H1 (cell line): Measurements from ENCODE around the gene NFKBIE. TPM values are rescaled to one million over a fixed set of nuclear protein-coding genes. Genes with fewer than 3 reads are reported as not detected.
A peak's percentile ranks its signal among the peaks of the same experiment; 100 is the strongest.

Source experiments
- BCL11A ChIP-seq, 2 experiments: IDR thresholded peaks; one replicate each; pipeline ENCODE4 v1.6.1; 2011; ENCODE audit warnings: low read depth in 2 of 2, low read length in 2 of 2, mild to moderate bottlenecking in 2 of 2
- CEBPB ChIP-seq: IDR thresholded peaks from 2 replicates; pipeline ENCODE4 v1.6.1; 2012; ENCODE audit warnings: low read depth, low read length
- CREB1 ChIP-seq: IDR thresholded peaks from 2 replicates; pipeline ENCODE4 v1.6.1; 2012; ENCODE audit warnings: inconsistent platforms
- E2F6 ChIP-seq: IDR thresholded peaks from 2 replicates; pipeline ENCODE4 v1.6.1; 2012; ENCODE audit warnings: inconsistent platforms
- EP300 ChIP-seq, 2 experiments: IDR thresholded peaks; 1 replicate in 1 of 2; 2 replicates in 1 of 2; pipeline ENCODE4 v1.6.1; 2011 to 2012; ENCODE audit warnings: low read depth in 2 of 2, low read length in 2 of 2, mild to moderate bottlenecking in 2 of 2, borderline replicate concordance in 1 of 2, inconsistent platforms in 1 of 2, moderate library complexity in 1 of 2
- FOSL1 ChIP-seq: IDR thresholded peaks from 2 replicates; pipeline ENCODE4 v1.6.1; 2011; ENCODE audit warnings: mild to moderate bottlenecking, low read depth, low read length, moderate library complexity; ENCODE audit not compliant: insufficient read depth
- GABPA ChIP-seq: IDR thresholded peaks from 2 replicates; pipeline ENCODE4 v1.6.1; 2011; ENCODE audit warnings: mild to moderate bottlenecking, low read length, moderate library complexity, borderline replicate concordance; ENCODE audit not compliant: insufficient read depth
- JUND ChIP-seq: IDR thresholded peaks from 2 replicates; pipeline ENCODE4 v1.6.1; 2011; ENCODE audit warnings: mild to moderate bottlenecking, improper control_type of control experiment, low read length
- KDM5A ChIP-seq: fragments of 200-600 bp; IDR thresholded peaks from 2 replicates; pipeline ENCODE4 v1.7.1; 2012; ENCODE audit warnings: mild to moderate bottlenecking, low read length, inconsistent platforms, mixed read lengths
- NANOG ChIP-seq: IDR thresholded peaks from 2 replicates; pipeline ENCODE4 v1.6.1; 2011; ENCODE audit warnings: low read length, low read depth, mild to moderate bottlenecking, inconsistent platforms; ENCODE audit not compliant: insufficient read depth, poor library complexity, severe bottlenecking
- PHF8 ChIP-seq: fragments of 200-600 bp; sonication (generic); conservative IDR thresholded peaks from 2 replicates; pipeline ENCODE4 v1.7.1; 2012; ENCODE audit warnings: low read depth, mild to moderate bottlenecking, inconsistent platforms, low read length, moderate library complexity
- RAD21 ChIP-seq, 2 experiments: IDR thresholded peaks in 1 of 2; conservative IDR thresholded peaks in 1 of 2; 2 replicates each; pipeline ENCODE4 v1.6.1; 2011; ENCODE audit warnings: low read depth in 2 of 2, low read length in 2 of 2, improper control_type of control experiment in 1 of 2, inconsistent platforms in 1 of 2, mild to moderate bottlenecking in 1 of 2, moderate library complexity in 1 of 2
- RBBP5 ChIP-seq: IDR thresholded peaks from 2 replicates; pipeline ENCODE4 v1.7.1; 2012; ENCODE audit warnings: low read depth, mild to moderate bottlenecking, inconsistent platforms, low read length, moderate library complexity, borderline replicate concordance
- RXRA ChIP-seq: IDR thresholded peaks from 2 replicates; pipeline ENCODE4 v1.6.1; 2011; ENCODE audit warnings: low read depth, mild to moderate bottlenecking, low read length, moderate library complexity; ENCODE audit not compliant: insufficient read depth
- SIN3A ChIP-seq, 2 experiments: IDR thresholded peaks in 1 of 2; conservative IDR thresholded peaks in 1 of 2; 2 replicates each; pipeline ENCODE4 v1.6.1; 2011 to 2012; ENCODE audit warnings: low read length in 2 of 2, improper control_type of control experiment in 1 of 2, low read depth in 1 of 2, mild to moderate bottlenecking in 1 of 2
- TAF1 ChIP-seq: IDR thresholded peaks from 2 replicates; pipeline ENCODE4 v1.6.1; 2011; ENCODE audit warnings: mild to moderate bottlenecking, low read depth, low read length
- TAF7 ChIP-seq: optimal IDR thresholded peaks from 2 replicates; pipeline ENCODE3; 2011; ENCODE audit warnings: low read depth, mild to moderate bottlenecking, inconsistent platforms, low read length, moderate library complexity, borderline replicate concordance
- TBP ChIP-seq: IDR thresholded peaks from 2 replicates; pipeline ENCODE4 v1.6.1; 2011; ENCODE audit warnings: low read depth, low read length, improper control_type of control experiment
- TCF12 ChIP-seq: IDR thresholded peaks from 2 replicates; pipeline ENCODE4 v1.6.1; 2011; ENCODE audit warnings: low read depth, mild to moderate bottlenecking, low read length
- TEAD4 ChIP-seq: IDR thresholded peaks from 2 replicates; pipeline ENCODE4 v1.6.1; 2012; ENCODE audit warnings: low read depth, low read length, inconsistent platforms, mixed read lengths
- YY1 ChIP-seq: IDR thresholded peaks from 2 replicates; pipeline ENCODE4 v1.6.1; 2011; ENCODE audit warnings: low read depth, mild to moderate bottlenecking, low read length
- polyA plus RNA-seq, 7 experiments: library from polyadenylated mRNA; depleted of rRNA in 3 of 7; stranded (reverse) in 5 of 7; unstranded in 2 of 7; fragments of >200 nt in 5 of 7; fragments of 200-250 nt in 2 of 7; gene quantifications; 1 replicate in 5 of 7; 2 replicates in 1 of 7; 4 replicates in 1 of 7; pipeline versions ENCODE4 v1.2.1 to v1.2.3, GENCODE V29; 2011 to 2013; ENCODE audit warnings: missing spikeins in 2 of 7, mixed read lengths in 2 of 7
- total RNA-seq: library from RNA; stranded (reverse); fragmentation: NEBNext Ultra II Directional; extraction: Animal tissue kit (Norgen Biotek cat#: 25700); gene quantifications from 2 replicates; pipeline ENCODE4 v1.2.1, GENCODE V29; 2021
- TF ChIP-seq, protein P1 (sequence below): IDR thresholded peaks from 2 replicates; pipeline ENCODE4 v1.6.1; 2012; ENCODE audit warnings: inconsistent platforms

NFKBIE gene
- total and polyA plus RNA-seq, 2 of the 8 experiments (the other 6 are each of a cell fraction or from before 2014, with no cell fraction given), result 13.5 to 19.2 TPM

DNA sequence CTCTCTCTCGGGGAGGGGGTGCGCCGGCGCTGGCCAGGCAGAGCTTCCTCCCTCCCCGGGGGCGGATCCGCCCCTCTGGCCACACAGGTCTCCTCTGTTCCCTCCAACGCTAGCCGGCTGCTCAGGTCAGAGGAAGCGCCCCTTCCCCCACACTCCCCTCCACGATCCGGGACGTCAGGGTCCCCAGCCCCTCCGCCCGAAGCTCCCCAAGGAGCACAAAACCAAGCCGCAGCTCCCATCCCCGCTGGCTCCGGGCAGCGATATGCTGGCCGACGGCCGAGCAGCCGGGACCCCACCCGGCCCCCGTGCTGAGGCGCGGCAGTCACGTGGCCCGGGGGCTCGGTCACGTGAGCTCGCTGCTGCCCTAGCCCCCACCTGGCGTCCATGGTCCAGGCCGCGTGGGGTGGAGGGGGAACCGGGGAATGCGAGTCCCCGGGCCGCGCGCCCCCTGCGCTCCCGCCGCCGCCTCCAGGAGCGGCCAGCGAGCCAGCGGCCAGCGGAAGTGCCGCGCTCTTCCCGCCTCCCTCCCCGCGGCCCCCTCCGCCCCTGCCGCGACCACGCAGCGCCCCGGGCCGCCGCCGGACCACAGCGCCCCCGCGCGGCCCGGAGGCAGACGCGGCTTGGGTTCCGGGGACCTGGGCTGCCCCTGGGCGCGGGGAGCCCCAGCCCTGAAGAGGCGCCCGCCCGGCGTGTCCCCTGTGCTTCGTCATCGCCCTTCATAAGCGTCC lies 8.2 kb downstream of the NFKBIE start, which contains the start of gene SLC35B2 (continued):
- TF ChIP-seq TAF1 (peak; percentile 97), EP300 (IDR thresholded peaks at IDR 0.05; ENCODE audit: borderline replicate concordance in 1 of 2, low read depth in 2 of 2, low read length in 2 of 2) (peak; percentile 21 to 23; a peak in 2 of 3 replicates), SIN3A (conservative IDR thresholded peaks at IDR 0.05 in 1 of 2, IDR thresholded peaks at IDR 0.05 in 1 of 2; ENCODE audit: low read depth in 1 of 2, low read length in 2 of 2) (peak; percentile 37 to 90; a peak in 2 of 4 replicates), PHF8 (peak; percentile 87), FOSL1 (no peak), E2F6 (peak; percentile 50; the same call in 1 of the 2 replicates), RXRA (no peak), KDM5A (peak; percentile 34; the same call in 1 of the 2 replicates), TEAD4 (peak; percentile 45; the same call in 1 of the 2 replicates), JUND (no peak), TCF12 (no peak), GABPA (no peak), NANOG (no peak), YY1 (peak; percentile 50; the same call in 1 of the 2 replicates), RBBP5 (peak; percentile 53; the same call in 1 of the 2 replicates), TAF7 (peak; percentile 94), TBP (peak; percentile 89), CREB1 (peak; percentile 37; the same call in 1 of the 2 replicates), BCL11A (IDR thresholded peaks at IDR 0.05; ENCODE audit: low read depth in 2 of 2, low read length in 2 of 2) (no peak), CEBPB (no peak), RAD21 (IDR thresholded peaks at IDR 0.05 in 1 of 2, conservative IDR thresholded peaks at IDR 0.05 in 1 of 2; ENCODE audit: low read depth in 2 of 2, low read length in 2 of 2) (peak; percentile 6 to 59; a peak in 3 of 4 replicates)
- TF ChIP-seq, protein P1, sequence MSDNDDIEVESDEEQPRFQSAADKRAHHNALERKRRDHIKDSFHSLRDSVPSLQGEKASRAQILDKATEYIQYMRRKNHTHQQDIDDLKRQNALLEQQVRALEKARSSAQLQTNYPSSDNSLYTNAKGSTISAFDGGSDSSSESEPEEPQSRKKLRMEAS, result peak; percentile 94
